K562 (cell line): Measurements from ENCODE around the gene EPB41L2.

Source experiments
- COPS2 ChIP-seq: fragments of 450-650 bp; conservative IDR thresholded peaks from 2 replicates; pipeline ENCODE4 v1.6.1; 2016; ENCODE audit warnings: mild to moderate bottlenecking, moderate library complexity
- EP300 ChIP-seq: IDR thresholded peaks from 2 replicates; pipeline ENCODE4 v1.6.1; 2012; ENCODE audit warnings: low read length, improper control_type of control experiment
- FOXJ2 ChIP-seq: fragments of 200-800 bp; sonication (Bioruptor generic); IDR thresholded peaks from 2 replicates; pipeline ENCODE4 v1.6.1; 2016; ENCODE audit warnings: missing genetic modification characterization, missing compliant biosample characterization
- FOXJ3 ChIP-seq: sonication (generic); formaldehyde crosslinking; IDR thresholded peaks from 2 replicates; pipeline ENCODE4 v1.4.0; 2020; ENCODE audit warnings: mild to moderate bottlenecking, missing genetic modification reagents
- JUND ChIP-seq, 2 experiments: IDR thresholded peaks; 2 replicates in 1 of 2; 3 replicates in 1 of 2; pipeline ENCODE4 v1.6.1; 2011; ENCODE audit warnings: borderline replicate concordance in 2 of 2, low read depth in 2 of 2, low read length in 2 of 2, improper control_type of control experiment in 1 of 2, missing biosample characterization in 1 of 2, missing genetic modification characterization in 1 of 2, missing genetic modification reagents in 1 of 2
- SMC3 ChIP-seq: conservative IDR thresholded peaks from 2 replicates; pipeline ENCODE4 v1.6.1; 2011; ENCODE audit warnings: low read depth, low read length, improper control_type of control experiment; ENCODE audit not compliant: insufficient read depth
- TF ChIP-seq, protein P1 (sequence below): sonication (generic); formaldehyde crosslinking; IDR thresholded peaks from 2 replicates; pipeline ENCODE4 v1.9.0; 2022; ENCODE audit warnings: mild to moderate bottlenecking, missing genetic modification reagents
- TF ChIP-seq, protein P2 (sequence below), 2 experiments: IDR thresholded peaks; 2 replicates each; pipeline ENCODE4 v1.6.1; 2011; ENCODE audit warnings: borderline replicate concordance in 1 of 2, control low read depth in 1 of 2, low read depth in 1 of 2, low read length in 1 of 2, mild to moderate bottlenecking in 1 of 2, mixed read lengths in 1 of 2, moderate library complexity in 1 of 2; ENCODE audit not compliant: insufficient read depth in 1 of 2, insufficient read length in 1 of 2, poor library complexity in 1 of 2, severe bottlenecking in 1 of 2; ENCODE audit errors: extremely low read depth in 1 of 2
- TF ChIP-seq, protein P3 (sequence below), 3 experiments: IDR thresholded peaks in 2 of 3; conservative IDR thresholded peaks in 1 of 3; 2 replicates each; pipeline ENCODE4 v1.5.1; 2011 to 2012; ENCODE audit warnings: low read length in 3 of 3, mild to moderate bottlenecking in 3 of 3, control low read depth in 2 of 3, improper control_type of control experiment in 1 of 3, inconsistent platforms in 1 of 3, low read depth in 1 of 3, mixed read lengths in 1 of 3, moderate library complexity in 1 of 3; ENCODE audit not compliant: insufficient read depth in 2 of 3

DNA sequence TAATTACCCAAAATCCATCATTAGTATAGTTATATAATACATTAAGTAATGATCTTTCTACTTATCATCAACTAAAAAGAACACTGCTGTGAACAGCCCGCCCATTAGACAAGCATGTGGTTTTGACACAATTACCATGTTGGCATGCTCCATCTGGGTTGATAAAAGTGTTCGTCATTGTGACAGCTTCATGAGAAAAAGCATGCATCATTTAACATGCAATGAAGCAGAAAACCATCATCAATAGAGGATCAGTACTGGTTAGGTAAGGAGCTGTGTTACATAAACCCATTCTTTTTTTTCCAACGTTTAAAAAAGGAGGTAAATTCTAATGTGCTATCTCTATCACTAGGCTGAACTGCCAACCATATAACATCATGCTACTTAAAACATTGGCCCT is 101.9 kb downstream of the EPB41L2 start:
- TF ChIP-seq, protein P1, sequence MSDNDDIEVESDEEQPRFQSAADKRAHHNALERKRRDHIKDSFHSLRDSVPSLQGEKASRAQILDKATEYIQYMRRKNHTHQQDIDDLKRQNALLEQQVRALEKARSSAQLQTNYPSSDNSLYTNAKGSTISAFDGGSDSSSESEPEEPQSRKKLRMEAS (CRISPR knock-in tag), result no peak
- no peak for TF ChIP-seq COPS2
- TF ChIP-seq, protein P2, sequence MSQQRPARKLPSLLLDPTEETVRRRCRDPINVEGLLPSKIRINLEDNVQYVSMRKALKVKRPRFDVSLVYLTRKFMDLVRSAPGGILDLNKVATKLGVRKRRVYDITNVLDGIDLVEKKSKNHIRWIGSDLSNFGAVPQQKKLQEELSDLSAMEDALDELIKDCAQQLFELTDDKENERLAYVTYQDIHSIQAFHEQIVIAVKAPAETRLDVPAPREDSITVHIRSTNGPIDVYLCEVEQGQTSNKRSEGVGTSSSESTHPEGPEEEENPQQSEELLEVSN (IDR thresholded peaks at IDR 0.05; ENCODE audit: borderline replicate concordance in 1 of 2, extremely low read depth in 1 of 2, insufficient read depth in 1 of 2, insufficient read length in 1 of 2, low read depth in 1 of 2, low read length in 1 of 2, poor library complexity in 1 of 2, severe bottlenecking in 1 of 2), result no peak
- no peak for TF ChIP-seq FOXJ2 (tag)
- TF ChIP-seq, protein P3, sequence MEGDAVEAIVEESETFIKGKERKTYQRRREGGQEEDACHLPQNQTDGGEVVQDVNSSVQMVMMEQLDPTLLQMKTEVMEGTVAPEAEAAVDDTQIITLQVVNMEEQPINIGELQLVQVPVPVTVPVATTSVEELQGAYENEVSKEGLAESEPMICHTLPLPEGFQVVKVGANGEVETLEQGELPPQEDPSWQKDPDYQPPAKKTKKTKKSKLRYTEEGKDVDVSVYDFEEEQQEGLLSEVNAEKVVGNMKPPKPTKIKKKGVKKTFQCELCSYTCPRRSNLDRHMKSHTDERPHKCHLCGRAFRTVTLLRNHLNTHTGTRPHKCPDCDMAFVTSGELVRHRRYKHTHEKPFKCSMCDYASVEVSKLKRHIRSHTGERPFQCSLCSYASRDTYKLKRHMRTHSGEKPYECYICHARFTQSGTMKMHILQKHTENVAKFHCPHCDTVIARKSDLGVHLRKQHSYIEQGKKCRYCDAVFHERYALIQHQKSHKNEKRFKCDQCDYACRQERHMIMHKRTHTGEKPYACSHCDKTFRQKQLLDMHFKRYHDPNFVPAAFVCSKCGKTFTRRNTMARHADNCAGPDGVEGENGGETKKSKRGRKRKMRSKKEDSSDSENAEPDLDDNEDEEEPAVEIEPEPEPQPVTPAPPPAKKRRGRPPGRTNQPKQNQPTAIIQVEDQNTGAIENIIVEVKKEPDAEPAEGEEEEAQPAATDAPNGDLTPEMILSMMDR (IDR thresholded peaks at IDR 0.05 in 2 of 3, conservative IDR thresholded peaks at IDR 0.05 in 1 of 3; ENCODE audit: insufficient read depth in 2 of 3, low read depth in 1 of 3, low read length in 3 of 3), result no peak
- no peak for TF ChIP-seq JUND (IDR thresholded peaks at IDR 0.05; ENCODE audit: borderline replicate concordance, low read depth, low read length)
- TF ChIP-seq JUND (tag; IDR thresholded peaks at IDR 0.05; ENCODE audit: borderline replicate concordance, low read depth, low read length), result no peak
- TF ChIP-seq FOXJ3 (CRISPR knock-in tag), result no peak
- TF ChIP-seq SMC3, result no peak
- TF ChIP-seq EP300, result no peak
